ENCODE data around the gene PARD6B. TPM values are rescaled to one million over a fixed set of nuclear protein-coding genes. Genes with fewer than 3 reads are reported as not detected.
"Not testable (repeated sequence)": the region's sequence is repeated elsewhere in the genome, so short reads cannot be mapped to it uniquely, and the experiment has no call there.

The PARD6B gene
- total RNA-seq, 1 donor from 2014 or later: 45.7 TPM

GRCh38 chr20:50713657-50714101 lies 17.7 kb upstream of the PARD6B start:
- Mint-ChIP-seq H3K36me3 (no peaks in the 10 kb centered on the region), H3K4me3 (no peak overlapping the region), H3K4me1 (peaks cover 6% of the 10 kb centered on the region), H3K27me3 (ENCODE audit: insufficient read depth, low read depth) (peaks cover 11% of the 10 kb centered on the region), H3K27ac (peak overlapping the region; percentile 70), H3K9me3 (no peaks in the 10 kb centered on the region)
- Histone ChIP-seq H3K27ac (no peak overlapping the region), H3K9me3 (ENCODE audit: low read depth) (no peaks in the 10 kb centered on the region), H3K36me3 (no peaks in the 10 kb centered on the region), H3K4me1 (peaks cover 6% of the 10 kb centered on the region), H3K4me3 (no peak overlapping the region), H3K4me2 (no peak overlapping the region), H3K27me3 (no peaks in the 10 kb centered on the region), H4K20me1 (ENCODE audit: low read depth) (no peaks in the 10 kb centered on the region), H3K79me2 (ENCODE audit: low read depth) (no peaks in the 10 kb centered on the region), H3F3A (ENCODE audit: low read depth) (no peaks in the 10 kb centered on the region), H2AFZ (replicated peaks) (peak overlapping the region; percentile 90), H3K9ac (no peak overlapping the region)
- peak; percentile 49 for DNase-seq (ENCODE audit: low spot score)
- peak; percentile 49 for TF ChIP-seq CTCF (IDR thresholded peaks at IDR 0.05)
- TF ChIP-seq EZH2phosphoT487 (IDR thresholded peaks at IDR 0.05): no peak

GRCh38 chr20:50714426-50714825 lies 17.0 kb upstream of the PARD6B start:
- H4K20me1 ChIP-seq (ENCODE audit: low read depth); H3K9me3 Mint-ChIP-seq; H3K9me3 ChIP-seq (ENCODE audit: low read depth); DNase-seq (ENCODE audit: low spot score); H3K4me2 ChIP-seq; H3F3A ChIP-seq (ENCODE audit: low read depth); H3K4me1 Mint-ChIP-seq; H3K27ac Mint-ChIP-seq; H2AFZ ChIP-seq (replicated peaks); H3K36me3 Mint-ChIP-seq; H3K4me3 Mint-ChIP-seq; H3K27me3 ChIP-seq; H3K4me1 ChIP-seq; H3K4me3 ChIP-seq; H3K79me2 ChIP-seq (ENCODE audit: low read depth); H3K9ac ChIP-seq; H3K27ac ChIP-seq; H3K36me3 ChIP-seq: not testable (repeated sequence)
- peaks cover 11% of the 10 kb centered on the region for H3K27me3 Mint-ChIP-seq (ENCODE audit: insufficient read depth, low read depth)

GRCh38 chr20:50715694-50716093 lies 15.7 kb upstream of the PARD6B start:
- no peaks in the 10 kb centered on the region for H3F3A ChIP-seq (ENCODE audit: low read depth)
- H4K20me1 ChIP-seq (ENCODE audit: low read depth): no peaks in the 10 kb centered on the region
- peaks cover 6% of the 10 kb centered on the region for H3K4me1 Mint-ChIP-seq
- no peak for TF ChIP-seq CTCF (IDR thresholded peaks at IDR 0.05)
- no peak for TF ChIP-seq EZH2 (IDR thresholded peaks at IDR 0.05)
- no peak for TF ChIP-seq EZH2phosphoT487 (IDR thresholded peaks at IDR 0.05)
- DNase-seq (ENCODE audit: low spot score): no peak
- H3K4me3 ChIP-seq: no peak overlapping the region
- H3K36me3 ChIP-seq: no peaks in the 10 kb centered on the region
- no peak overlapping the region for H3K27ac ChIP-seq
- H3K9me3 Mint-ChIP-seq: no peaks in the 10 kb centered on the region
- no peak overlapping the region for H3K9ac ChIP-seq
- no peaks in the 10 kb centered on the region for H3K36me3 Mint-ChIP-seq
- H3K4me3 Mint-ChIP-seq: no peak overlapping the region
- H2AFZ ChIP-seq (replicated peaks): no peak overlapping the region
- no peaks in the 10 kb centered on the region for H3K27me3 ChIP-seq
- peaks cover 15% of the 10 kb centered on the region for H3K27me3 Mint-ChIP-seq (ENCODE audit: insufficient read depth, low read depth)
- no peak overlapping the region for H3K4me2 ChIP-seq
- no peak overlapping the region for H3K27ac Mint-ChIP-seq
- no peaks in the 10 kb centered on the region for H3K79me2 ChIP-seq (ENCODE audit: low read depth)
- H3K4me1 ChIP-seq: peaks cover 7% of the 10 kb centered on the region
- H3K9me3 ChIP-seq (ENCODE audit: low read depth): no peaks in the 10 kb centered on the region

GRCh38 chr20:50716518-50716917 lies 14.9 kb upstream of the PARD6B start:
- Histone ChIP-seq H2AFZ (replicated peaks) (no peak overlapping the region), H4K20me1 (ENCODE audit: low read depth) (no peaks in the 10 kb centered on the region), H3K79me2 (ENCODE audit: low read depth) (no peaks in the 10 kb centered on the region), H3K27ac (no peak overlapping the region), H3K27me3 (no peaks in the 10 kb centered on the region), H3K36me3 (no peaks in the 10 kb centered on the region), H3K4me2 (no peak overlapping the region), H3K9me3 (ENCODE audit: low read depth) (no peaks in the 10 kb centered on the region), H3F3A (ENCODE audit: low read depth) (peaks cover 6% of the 10 kb centered on the region), H3K9ac (no peak overlapping the region), H3K4me1 (peaks cover 7% of the 10 kb centered on the region), H3K4me3 (no peak overlapping the region)
- no peak for TF ChIP-seq EZH2 (IDR thresholded peaks at IDR 0.05)
- TF ChIP-seq EZH2phosphoT487 (IDR thresholded peaks at IDR 0.05): no peak
- TF ChIP-seq CTCF (IDR thresholded peaks at IDR 0.05): no peak
- no peak for DNase-seq (ENCODE audit: low spot score)
- Mint-ChIP-seq H3K4me1 (peaks cover 6% of the 10 kb centered on the region), H3K9me3 (no peaks in the 10 kb centered on the region), H3K27me3 (ENCODE audit: insufficient read depth, low read depth) (peaks cover 11% of the 10 kb centered on the region), H3K36me3 (no peaks in the 10 kb centered on the region), H3K27ac (no peak overlapping the region), H3K4me3 (no peak overlapping the region)
